Measurements from ENCODE around the gene RBM20.

GRCh38 chr10:110861930-110862649 lies 218.0 kb downstream of the RBM20 start:
- TF ChIP-seq, protein P1, sequence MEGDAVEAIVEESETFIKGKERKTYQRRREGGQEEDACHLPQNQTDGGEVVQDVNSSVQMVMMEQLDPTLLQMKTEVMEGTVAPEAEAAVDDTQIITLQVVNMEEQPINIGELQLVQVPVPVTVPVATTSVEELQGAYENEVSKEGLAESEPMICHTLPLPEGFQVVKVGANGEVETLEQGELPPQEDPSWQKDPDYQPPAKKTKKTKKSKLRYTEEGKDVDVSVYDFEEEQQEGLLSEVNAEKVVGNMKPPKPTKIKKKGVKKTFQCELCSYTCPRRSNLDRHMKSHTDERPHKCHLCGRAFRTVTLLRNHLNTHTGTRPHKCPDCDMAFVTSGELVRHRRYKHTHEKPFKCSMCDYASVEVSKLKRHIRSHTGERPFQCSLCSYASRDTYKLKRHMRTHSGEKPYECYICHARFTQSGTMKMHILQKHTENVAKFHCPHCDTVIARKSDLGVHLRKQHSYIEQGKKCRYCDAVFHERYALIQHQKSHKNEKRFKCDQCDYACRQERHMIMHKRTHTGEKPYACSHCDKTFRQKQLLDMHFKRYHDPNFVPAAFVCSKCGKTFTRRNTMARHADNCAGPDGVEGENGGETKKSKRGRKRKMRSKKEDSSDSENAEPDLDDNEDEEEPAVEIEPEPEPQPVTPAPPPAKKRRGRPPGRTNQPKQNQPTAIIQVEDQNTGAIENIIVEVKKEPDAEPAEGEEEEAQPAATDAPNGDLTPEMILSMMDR (conservative IDR thresholded peaks at IDR 0.05; ENCODE audit: low read depth in 2 of 2) = no peak
- TF ChIP-seq EZH2 (IDR thresholded peaks at IDR 0.05; ENCODE audit: low read depth, unreplicated experiment) = no peak
- TF ChIP-seq ZNF114 (CRISPR knock-in tag; IDR thresholded peaks at IDR 0.05) = no peak
- no peak for TF ChIP-seq POLR2AphosphoS5 (IDR thresholded peaks at IDR 0.05; ENCODE audit: low read depth)
- TF ChIP-seq EZH2phosphoT487 (IDR thresholded peaks at IDR 0.05; ENCODE audit: unreplicated experiment) = no peak
- TF ChIP-seq, protein P2, sequence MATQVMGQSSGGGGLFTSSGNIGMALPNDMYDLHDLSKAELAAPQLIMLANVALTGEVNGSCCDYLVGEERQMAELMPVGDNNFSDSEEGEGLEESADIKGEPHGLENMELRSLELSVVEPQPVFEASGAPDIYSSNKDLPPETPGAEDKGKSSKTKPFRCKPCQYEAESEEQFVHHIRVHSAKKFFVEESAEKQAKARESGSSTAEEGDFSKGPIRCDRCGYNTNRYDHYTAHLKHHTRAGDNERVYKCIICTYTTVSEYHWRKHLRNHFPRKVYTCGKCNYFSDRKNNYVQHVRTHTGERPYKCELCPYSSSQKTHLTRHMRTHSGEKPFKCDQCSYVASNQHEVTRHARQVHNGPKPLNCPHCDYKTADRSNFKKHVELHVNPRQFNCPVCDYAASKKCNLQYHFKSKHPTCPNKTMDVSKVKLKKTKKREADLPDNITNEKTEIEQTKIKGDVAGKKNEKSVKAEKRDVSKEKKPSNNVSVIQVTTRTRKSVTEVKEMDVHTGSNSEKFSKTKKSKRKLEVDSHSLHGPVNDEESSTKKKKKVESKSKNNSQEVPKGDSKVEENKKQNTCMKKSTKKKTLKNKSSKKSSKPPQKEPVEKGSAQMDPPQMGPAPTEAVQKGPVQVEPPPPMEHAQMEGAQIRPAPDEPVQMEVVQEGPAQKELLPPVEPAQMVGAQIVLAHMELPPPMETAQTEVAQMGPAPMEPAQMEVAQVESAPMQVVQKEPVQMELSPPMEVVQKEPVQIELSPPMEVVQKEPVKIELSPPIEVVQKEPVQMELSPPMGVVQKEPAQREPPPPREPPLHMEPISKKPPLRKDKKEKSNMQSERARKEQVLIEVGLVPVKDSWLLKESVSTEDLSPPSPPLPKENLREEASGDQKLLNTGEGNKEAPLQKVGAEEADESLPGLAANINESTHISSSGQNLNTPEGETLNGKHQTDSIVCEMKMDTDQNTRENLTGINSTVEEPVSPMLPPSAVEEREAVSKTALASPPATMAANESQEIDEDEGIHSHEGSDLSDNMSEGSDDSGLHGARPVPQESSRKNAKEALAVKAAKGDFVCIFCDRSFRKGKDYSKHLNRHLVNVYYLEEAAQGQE (IDR thresholded peaks at IDR 0.05; ENCODE audit: unreplicated experiment) = no peak
- TF ChIP-seq CREB1 (CRISPR knock-in tag; IDR thresholded peaks at IDR 0.05; ENCODE audit: low read depth) = no peak
- TF ChIP-seq JUNB (IDR thresholded peaks at IDR 0.05; ENCODE audit: unreplicated experiment) = no peak
- TF ChIP-seq, protein P3, sequence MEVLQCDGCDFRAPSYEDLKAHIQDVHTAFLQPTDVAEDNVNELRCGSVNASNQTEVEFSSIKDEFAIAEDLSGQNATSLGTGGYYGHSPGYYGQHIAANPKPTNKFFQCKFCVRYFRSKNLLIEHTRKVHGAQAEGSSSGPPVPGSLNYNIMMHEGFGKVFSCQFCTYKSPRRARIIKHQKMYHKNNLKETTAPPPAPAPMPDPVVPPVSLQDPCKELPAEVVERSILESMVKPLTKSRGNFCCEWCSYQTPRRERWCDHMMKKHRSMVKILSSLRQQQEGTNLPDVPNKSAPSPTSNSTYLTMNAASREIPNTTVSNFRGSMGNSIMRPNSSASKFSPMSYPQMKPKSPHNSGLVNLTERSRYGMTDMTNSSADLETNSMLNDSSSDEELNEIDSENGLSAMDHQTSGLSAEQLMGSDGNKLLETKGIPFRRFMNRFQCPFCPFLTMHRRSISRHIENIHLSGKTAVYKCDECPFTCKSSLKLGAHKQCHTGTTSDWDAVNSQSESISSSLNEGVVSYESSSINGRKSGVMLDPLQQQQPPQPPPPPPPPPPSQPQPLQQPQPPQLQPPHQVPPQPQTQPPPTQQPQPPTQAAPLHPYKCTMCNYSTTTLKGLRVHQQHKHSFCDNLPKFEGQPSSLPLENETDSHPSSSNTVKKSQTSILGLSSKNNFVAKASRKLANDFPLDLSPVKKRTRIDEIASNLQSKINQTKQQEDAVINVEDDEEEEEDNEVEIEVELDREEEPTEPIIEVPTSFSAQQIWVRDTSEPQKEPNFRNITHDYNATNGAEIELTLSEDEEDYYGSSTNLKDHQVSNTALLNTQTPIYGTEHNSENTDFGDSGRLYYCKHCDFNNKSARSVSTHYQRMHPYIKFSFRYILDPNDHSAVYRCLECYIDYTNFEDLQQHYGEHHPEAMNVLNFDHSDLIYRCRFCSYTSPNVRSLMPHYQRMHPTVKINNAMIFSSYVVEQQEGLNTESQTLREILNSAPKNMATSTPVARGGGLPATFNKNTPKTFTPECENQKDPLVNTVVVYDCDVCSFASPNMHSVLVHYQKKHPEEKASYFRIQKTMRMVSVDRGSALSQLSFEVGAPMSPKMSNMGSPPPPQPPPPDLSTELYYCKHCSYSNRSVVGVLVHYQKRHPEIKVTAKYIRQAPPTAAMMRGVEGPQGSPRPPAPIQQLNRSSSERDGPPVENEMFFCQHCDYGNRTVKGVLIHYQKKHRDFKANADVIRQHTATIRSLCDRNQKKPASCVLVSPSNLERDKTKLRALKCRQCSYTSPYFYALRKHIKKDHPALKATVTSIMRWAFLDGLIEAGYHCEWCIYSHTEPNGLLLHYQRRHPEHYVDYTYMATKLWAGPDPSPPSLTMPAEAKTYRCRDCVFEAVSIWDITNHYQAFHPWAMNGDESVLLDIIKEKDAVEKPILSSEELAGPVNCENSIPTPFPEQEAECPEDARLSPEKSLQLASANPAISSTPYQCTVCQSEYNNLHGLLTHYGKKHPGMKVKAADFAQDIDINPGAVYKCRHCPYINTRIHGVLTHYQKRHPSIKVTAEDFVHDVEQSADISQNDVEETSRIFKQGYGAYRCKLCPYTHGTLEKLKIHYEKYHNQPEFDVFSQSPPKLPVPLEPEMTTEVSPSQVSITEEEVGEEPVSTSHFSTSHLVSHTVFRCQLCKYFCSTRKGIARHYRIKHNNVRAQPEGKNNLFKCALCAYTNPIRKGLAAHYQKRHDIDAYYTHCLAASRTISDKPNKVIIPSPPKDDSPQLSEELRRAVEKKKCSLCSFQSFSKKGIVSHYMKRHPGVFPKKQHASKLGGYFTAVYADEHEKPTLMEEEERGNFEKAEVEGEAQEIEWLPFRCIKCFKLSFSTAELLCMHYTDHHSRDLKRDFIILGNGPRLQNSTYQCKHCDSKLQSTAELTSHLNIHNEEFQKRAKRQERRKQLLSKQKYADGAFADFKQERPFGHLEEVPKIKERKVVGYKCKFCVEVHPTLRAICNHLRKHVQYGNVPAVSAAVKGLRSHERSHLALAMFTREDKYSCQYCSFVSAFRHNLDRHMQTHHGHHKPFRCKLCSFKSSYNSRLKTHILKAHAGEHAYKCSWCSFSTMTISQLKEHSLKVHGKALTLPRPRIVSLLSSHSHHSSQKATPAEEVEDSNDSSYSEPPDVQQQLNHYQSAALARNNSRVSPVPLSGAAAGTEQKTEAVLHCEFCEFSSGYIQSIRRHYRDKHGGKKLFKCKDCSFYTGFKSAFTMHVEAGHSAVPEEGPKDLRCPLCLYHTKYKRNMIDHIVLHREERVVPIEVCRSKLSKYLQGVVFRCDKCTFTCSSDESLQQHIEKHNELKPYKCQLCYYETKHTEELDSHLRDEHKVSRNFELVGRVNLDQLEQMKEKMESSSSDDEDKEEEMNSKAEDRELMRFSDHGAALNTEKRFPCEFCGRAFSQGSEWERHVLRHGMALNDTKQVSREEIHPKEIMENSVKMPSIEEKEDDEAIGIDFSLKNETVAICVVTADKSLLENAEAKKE (CRISPR knock-in tag; IDR thresholded peaks at IDR 0.05) = no peak
- TF ChIP-seq ZNF331 (CRISPR knock-in tag; IDR thresholded peaks at IDR 0.05; ENCODE audit: low read depth) = no peak
- no peak for TF ChIP-seq STAT1 (IDR thresholded peaks at IDR 0.05; ENCODE audit: unreplicated experiment)
- no peak for TF ChIP-seq NANOG (IDR thresholded peaks at IDR 0.05; ENCODE audit: borderline replicate concordance)

All from GM23338 (cell line).